OCI-LY7 (cell line): ENCODE data around the gene TCF20. TPM values are rescaled to one million over a fixed set of nuclear protein-coding genes. Genes with fewer than 3 reads are reported as not detected.

Experiments used
- BruUV-seq: library from RNA; stranded (reverse); fragments of 400-500 nt; replicated peaks from 2 replicates; lab custom pipeline; 2021; lab: Mats Ljungman, UMichigan
- CTCF ChIA-PET: fragments of 300-600 bp; sonication (Branson Sonifier 250); formaldehyde crosslinking; loops from one replicate; lab custom pipeline; 2022; ENCODE audit warnings: antibody characterized with exemption; ENCODE audit not compliant: unreplicated experiment; lab: Charles Lee
- POLR2A ChIA-PET: fragments of 300-600 bp; sonication (Branson Sonifier 250); formaldehyde crosslinking; loops from one replicate; lab custom pipeline; 2022; ENCODE audit warnings: antibody characterized with exemption; lab: Charles Lee
- DNase-seq: peaks from one replicate; pipeline ENCODE4 v3.0.0-alpha.2; 2015; ENCODE audit warnings: low spot score
- H2AFZ ChIP-seq: fragments of 200-600 bp; sonication (generic), shearing (Covaris generic); 2 replicates; pipeline ENCODE4 v1.6.1; 2014; ENCODE audit warnings: mild to moderate bottlenecking, antibody characterized with exemption, low read length, moderate library complexity
- H3K27ac ChIP-seq: fragments of 200-600 bp; sonication (generic); 2 replicates; pipeline ENCODE4 v1.5.1; 2014; ENCODE audit warnings: mixed run types, low read depth, mild to moderate bottlenecking, moderate library complexity, low read length, inconsistent platforms; ENCODE audit not compliant: poor library complexity, severe bottlenecking
- H3K36me3 ChIP-seq: fragments of 200-600 bp; sonication (generic); 2 replicates; pipeline ENCODE4 v1.6.1; 2014; ENCODE audit warnings: mild to moderate bottlenecking, antibody characterized with exemption, low read length, moderate library complexity, mixed read lengths; ENCODE audit not compliant: insufficient read depth
- H3K4me1 ChIP-seq: fragments of 200-600 bp; sonication (generic); 2 replicates; pipeline ENCODE4 v1.5.1; 2014; ENCODE audit warnings: mild to moderate bottlenecking, low read length; ENCODE audit not compliant: insufficient read depth, poor library complexity, severe bottlenecking
- H3K4me2 ChIP-seq: fragments of 200-600 bp; sonication (generic); 2 replicates; pipeline ENCODE4 v1.6.1; 2014; ENCODE audit warnings: mild to moderate bottlenecking, low read length
- H3K4me3 ChIP-seq: fragments of 200-600 bp; sonication (generic); 2 replicates; pipeline ENCODE4 v1.5.1; 2014; ENCODE audit warnings: mild to moderate bottlenecking, low read depth, low read length; ENCODE audit not compliant: poor library complexity, severe bottlenecking
- H3K79me2 ChIP-seq: fragments of 200-600 bp; sonication (generic); 2 replicates; pipeline ENCODE4 v1.6.1; 2016; ENCODE audit warnings: low read depth, mild to moderate bottlenecking, low read length, moderate library complexity, mixed read lengths; ENCODE audit not compliant: insufficient read depth
- H3K9me2 ChIP-seq: fragments of 200-600 bp; sonication (generic); 2 replicates; pipeline ENCODE4 v1.6.1; 2016; ENCODE audit warnings: mild to moderate bottlenecking, low read length, mixed read lengths; ENCODE audit not compliant: insufficient read depth
- H3K9me3 ChIP-seq: fragments of 200-600 bp; sonication (generic); 2 replicates; pipeline ENCODE4 v1.6.1; 2014; ENCODE audit warnings: mild to moderate bottlenecking, mixed run types, low read length, mixed read lengths
- H4K20me1 ChIP-seq: fragments of 200-600 bp; sonication (generic); 2 replicates; pipeline ENCODE4 v1.6.1; 2014; ENCODE audit warnings: mild to moderate bottlenecking, antibody characterized with exemption, low read length, moderate library complexity, mixed read lengths; ENCODE audit not compliant: insufficient read depth
- CTCF ChIP-seq: fragments of 200-600 bp; sonication (generic); conservative IDR thresholded peaks from 2 replicates; pipeline ENCODE4 v1.5.1; 2014; ENCODE audit warnings: mild to moderate bottlenecking, antibody characterized with exemption, low read length, moderate library complexity, mixed read lengths
- EZH2phosphoT487 ChIP-seq: fragments of 200-600 bp; sonication (generic); IDR thresholded peaks from 2 replicates; pipeline ENCODE4 v1.6.1; 2018; ENCODE audit warnings: low read depth, borderline replicate concordance, mild to moderate bottlenecking, mixed run types, antibody characterized with exemption, low read length, moderate library complexity, mixed read lengths
- intact Hi-C: fragments of 100-400 bp; cut with micrococcal nuclease; formaldehyde crosslinking; loops from one replicate; pipeline ENCODE4 v1.10.0; 2022; ENCODE audit not compliant: unreplicated experiment
- total RNA-seq, 2 experiments: library from RNA; depleted of rRNA in 1 of 2; stranded (reverse); fragments of >200 nt in 1 of 2; shearing (Covaris generic) in 1 of 2; gene quantifications; 2 replicates each; pipeline ENCODE4 v1.2.3, GENCODE V29; 2014 to 2022

Gene TCF20
- total RNA-seq, 2 experiments from 2014 or later = 56.0 to 71.1 TPM

- H4K20me1 ChIP-seq = no peaks in the 10 kb centered on the region; the same call in 1 of the 2 replicates
- H3K4me3 ChIP-seq = no peak overlapping the region
- no TSS peak for BruUV-seq
- H3K9me2 ChIP-seq = no peaks in the 10 kb centered on the region
- peaks cover 73% of the 10 kb centered on the region; the same call in 1 of the 2 replicates for H3K79me2 ChIP-seq
- H3K36me3 ChIP-seq = peaks cover 10% of the 10 kb centered on the region
- no peak for DNase-seq
- no peak overlapping the region for H3K4me2 ChIP-seq
- ChIA-PET CTCF (no interaction called here), POLR2A (no interaction called here)
- no peaks in the 10 kb centered on the region for H3K9me3 ChIP-seq
- H3K4me1 ChIP-seq = no peaks in the 10 kb centered on the region
- intact Hi-C loops = no loop called here
- TF ChIP-seq EZH2phosphoT487 (no peak), CTCF (no peak)
- no peak overlapping the region for H3K27ac ChIP-seq
- no peak overlapping the region for H2AFZ ChIP-seq
These were observed 34.2 kb downstream of the TCF20 start for GRCh38 chr22:42236268-42236667.

GRCh38 chr22:42233879-42234278 is 36.6 kb downstream of the TCF20 start:
- no peak overlapping the region for H3K4me2 ChIP-seq
- no peak overlapping the region for H3K4me3 ChIP-seq
- TF ChIP-seq CTCF (no peak), EZH2phosphoT487 (no peak)
- BruUV-seq = no TSS peak
- ChIA-PET CTCF (no interaction called here), POLR2A (no interaction called here)
- no peaks in the 10 kb centered on the region for H3K4me1 ChIP-seq
- H4K20me1 ChIP-seq = no peaks in the 10 kb centered on the region; the same call in 1 of the 2 replicates
- no peak overlapping the region for H2AFZ ChIP-seq
- intact Hi-C loops = no loop called here
- no peaks in the 10 kb centered on the region; the same call in 1 of the 2 replicates for H3K36me3 ChIP-seq
- no peak for DNase-seq
- H3K79me2 ChIP-seq = peaks cover 60% of the 10 kb centered on the region; the same call in 1 of the 2 replicates
- H3K9me2 ChIP-seq = no peaks in the 10 kb centered on the region
- no peak overlapping the region for H3K27ac ChIP-seq
- H3K9me3 ChIP-seq = no peaks in the 10 kb centered on the region

GRCh38 chr22:42231929-42232328 is 38.5 kb downstream of the TCF20 start:
- TF ChIP-seq EZH2phosphoT487 (no peak), CTCF (no peak)
- ChIA-PET POLR2A (interaction anchor here (0.6 kb wide), 1 partner anchor 11 kb away, joined by 4 read pairs; no protein-coding TSS in a partner anchor), CTCF (no interaction called here)
- no peak for DNase-seq
- BruUV-seq = no TSS peak
- H3K9me2 ChIP-seq = no peaks in the 10 kb centered on the region
- no peak overlapping the region for H3K27ac ChIP-seq
- H3K4me3 ChIP-seq = no peak overlapping the region
- no peak overlapping the region for H2AFZ ChIP-seq
- H3K9me3 ChIP-seq = no peaks in the 10 kb centered on the region
- H3K79me2 ChIP-seq = peaks cover 61% of the 10 kb centered on the region; the same call in 1 of the 2 replicates
- H4K20me1 ChIP-seq = no peaks in the 10 kb centered on the region; the same call in 1 of the 2 replicates
- intact Hi-C loops = no loop called here
- no peak overlapping the region for H3K4me2 ChIP-seq
- no peaks in the 10 kb centered on the region for H3K36me3 ChIP-seq
- peaks cover 11% of the 10 kb centered on the region for H3K4me1 ChIP-seq
